H1 (cell line): ENCODE measurements around the gene UBE2E2. TPM values are rescaled to one million over a fixed set of nuclear protein-coding genes. Genes with fewer than 3 reads are reported as not detected.
A peak's percentile ranks its signal among the peaks of the same experiment; 100 is the strongest.

Experiments used
- CTCF ChIA-PET: fragments of 300-600 bp; sonication (Branson Sonifier 250); formaldehyde crosslinking; loops from one replicate; lab custom pipeline; 2021; ENCODE audit not compliant: partially characterized antibody; lab: Charles Lee
- POLR2A ChIA-PET: fragments of 300-600 bp; sonication (Branson Sonifier 250); formaldehyde crosslinking; loops from one replicate; lab custom pipeline; 2021; ENCODE audit warnings: inconsistent platforms; ENCODE audit not compliant: partially characterized antibody; lab: Charles Lee
- DNase-seq, 2 experiments: peaks; one replicate each; pipeline versions ENCODE4 v3.0.0 to v3.0.0-alpha.2; 2010 to 2022; ENCODE audit warnings: low spot score in 2 of 2, low read depth in 1 of 2, mixed read lengths in 1 of 2
- FAIRE-seq: peaks from 2 replicates; lab custom pipeline; 2011; peaks lifted over from hg19 to GRCh38; lab: Jason Lieb, UNC
- H2AFZ ChIP-seq: 2 replicates; pipeline ENCODE4 v1.8.1; 2012; ENCODE audit warnings: low read length, inconsistent platforms
- H2AK5ac ChIP-seq: 2 replicates; pipeline ENCODE4 v1.6.1; 2013; ENCODE audit warnings: low read depth, low read length
- H2BK120ac ChIP-seq: replicated peaks from 2 replicates; pipeline ENCODE3; 2013; ENCODE audit warnings: low read depth, low read length, inconsistent platforms
- H2BK12ac ChIP-seq: 2 replicates; pipeline ENCODE4 v1.6.1; 2013; ENCODE audit warnings: low read depth, low read length
- H2BK15ac ChIP-seq: 2 replicates; pipeline ENCODE4 v1.6.1; 2013; ENCODE audit warnings: low read length
- H2BK20ac ChIP-seq: 2 replicates; pipeline ENCODE4 v1.6.1; 2013; ENCODE audit warnings: low read length
- H2BK5ac ChIP-seq: 2 replicates; pipeline ENCODE4 v1.6.1; 2013; ENCODE audit warnings: low read depth, low read length
- H3K14ac ChIP-seq: 2 replicates; pipeline ENCODE4 v1.6.1; 2013; ENCODE audit warnings: inconsistent platforms; ENCODE audit not compliant: insufficient read length
- H3K18ac ChIP-seq: 2 replicates; pipeline ENCODE4 v1.6.1; 2013; ENCODE audit warnings: low read length; ENCODE audit errors: extremely low read depth
- H3K23ac ChIP-seq: 2 replicates; pipeline ENCODE4 v1.6.1; 2013; ENCODE audit warnings: inconsistent platforms; ENCODE audit not compliant: insufficient read length
- H3K23me2 ChIP-seq: 2 replicates; pipeline ENCODE4 v1.6.1; 2013; ENCODE audit warnings: low read depth, low read length
- H3K27ac ChIP-seq: 2 replicates; pipeline ENCODE4 v1.6.1; 2011; ENCODE audit warnings: low read depth, low read length, inconsistent platforms
- H3K27me3 ChIP-seq, 4 experiments: replicated peaks in 1 of 4; 1 replicate in 1 of 4; 2 replicates in 3 of 4; pipeline versions ENCODE4 v1.6.1 to v1.8.1; 2011 to 2013; ENCODE audit warnings: low read length in 3 of 4, mild to moderate bottlenecking in 3 of 4, inconsistent platforms in 2 of 4, mixed read lengths in 2 of 4, moderate library complexity in 1 of 4; ENCODE audit not compliant: control insufficient read depth in 3 of 4, insufficient read depth in 3 of 4; ENCODE audit errors: extremely low read depth in 1 of 4
- H3K36me3 ChIP-seq, 4 experiments: 2 replicates each; pipeline versions ENCODE4 v1.6.1 to v1.8.1; 2011 to 2013; ENCODE audit warnings: mild to moderate bottlenecking in 4 of 4, low read length in 3 of 4, moderate library complexity in 2 of 4, control low read depth in 1 of 4, inconsistent platforms in 1 of 4; ENCODE audit not compliant: insufficient read depth in 4 of 4, control insufficient read depth in 2 of 4
- H3K4ac ChIP-seq: replicated peaks from 2 replicates; pipeline ENCODE3; 2013; ENCODE audit warnings: low read length, low read depth, mixed read lengths, inconsistent platforms; ENCODE audit not compliant: insufficient read length
- H3K4me1 ChIP-seq, 4 experiments: replicated peaks in 1 of 4; 1 replicate in 1 of 4; 2 replicates in 3 of 4; pipeline versions ENCODE4 v1.6.1 to v1.8.1; 2011 to 2013; ENCODE audit warnings: low read length in 3 of 4, inconsistent platforms in 2 of 4, mixed read lengths in 1 of 4; ENCODE audit not compliant: insufficient read depth in 4 of 4, control insufficient read depth in 3 of 4
- H3K4me2 ChIP-seq, 2 experiments: 2 replicates each; pipeline versions ENCODE4 v1.6.1 to v1.8.1; 2011 to 2013; ENCODE audit warnings: low read depth in 2 of 2, low read length in 2 of 2, control low read depth in 1 of 2, inconsistent platforms in 1 of 2, mild to moderate bottlenecking in 1 of 2; ENCODE audit not compliant: insufficient read depth in 1 of 2
- H3K4me3 ChIP-seq, 4 experiments: fragments of 200-600, 300-600 bp in 1 of 4; sonication (generic), shearing (Covaris generic), sonication (Bioruptor Twin) in 1 of 4; 2 replicates each; pipeline versions ENCODE4 v1.5.1 to v1.8.1; 2011 to 2016; ENCODE audit warnings: low read length in 4 of 4, low read depth in 3 of 4, control low read depth in 2 of 4, inconsistent platforms in 2 of 4, mild to moderate bottlenecking in 2 of 4, mixed read lengths in 1 of 4, moderate library complexity in 1 of 4; ENCODE audit not compliant: insufficient read depth in 2 of 4; ENCODE audit errors: extremely low read depth in 1 of 4
- H3K56ac ChIP-seq: replicated peaks from 2 replicates; pipeline ENCODE3; 2013; ENCODE audit warnings: low read depth, mild to moderate bottlenecking, mixed read lengths, low read length, inconsistent platforms; ENCODE audit not compliant: insufficient read length
- H3K79me1 ChIP-seq: 2 replicates; pipeline ENCODE4 v1.6.1; 2013; ENCODE audit warnings: low read depth, low read length, control low read depth
- H3K79me2 ChIP-seq, 2 experiments: 2 replicates each; pipeline versions ENCODE4 v1.6.1 to v1.8.1; 2012 to 2013; ENCODE audit warnings: low read length in 2 of 2, mild to moderate bottlenecking in 2 of 2, inconsistent platforms in 1 of 2; ENCODE audit not compliant: insufficient read depth in 2 of 2, control insufficient read depth in 1 of 2
- H3K9ac ChIP-seq, 4 experiments: replicated peaks in 1 of 4; 1 replicate in 1 of 4; 2 replicates in 3 of 4; pipeline versions ENCODE4 v1.6.1 to v1.8.1; 2011 to 2013; ENCODE audit warnings: low read depth in 3 of 4, low read length in 3 of 4, control low read depth in 2 of 4, mild to moderate bottlenecking in 2 of 4, moderate library complexity in 2 of 4, inconsistent platforms in 1 of 4; ENCODE audit errors: extremely low read depth in 1 of 4
- H3K9me3 ChIP-seq, 2 experiments: 2 replicates each; pipeline versions ENCODE4 v1.6.1 to v1.8.1; 2012 to 2013; ENCODE audit warnings: mild to moderate bottlenecking in 2 of 2, moderate library complexity in 2 of 2, control low read depth in 1 of 2, inconsistent platforms in 1 of 2, low read depth in 1 of 2, low read length in 1 of 2, mixed read lengths in 1 of 2; ENCODE audit not compliant: insufficient read depth in 2 of 2
- H4K20me1 ChIP-seq, 2 experiments: replicated peaks in 1 of 2; 2 replicates each; pipeline versions ENCODE3 to v1.8.1; 2011 to 2013; ENCODE audit warnings: inconsistent platforms in 2 of 2, low read length in 2 of 2, mild to moderate bottlenecking in 1 of 2; ENCODE audit not compliant: insufficient read depth in 2 of 2, control insufficient read depth in 1 of 2
- H4K5ac ChIP-seq: 2 replicates; pipeline ENCODE4 v1.6.1; 2013; ENCODE audit warnings: low read length, low read depth, mixed read lengths, inconsistent platforms; ENCODE audit not compliant: insufficient read length
- H4K8ac ChIP-seq: 2 replicates; pipeline ENCODE4 v1.8.0; 2013; ENCODE audit warnings: mild to moderate bottlenecking, moderate library complexity, low read length, inconsistent platforms; ENCODE audit not compliant: insufficient read depth; ENCODE audit errors: extremely low read depth
- H4K91ac ChIP-seq: replicated peaks from 2 replicates; pipeline ENCODE3; 2013; ENCODE audit warnings: low read length, mixed read lengths, inconsistent platforms; ENCODE audit not compliant: insufficient read length
- ATF2 ChIP-seq: IDR thresholded peaks from 2 replicates; pipeline ENCODE4 v1.6.1; 2012; ENCODE audit warnings: low read length, inconsistent platforms
- KDM1A ChIP-seq: fragments of 200-600, 300-600 bp; sonication (generic); IDR thresholded peaks from 2 replicates; pipeline ENCODE4 v1.7.1; 2016; ENCODE audit warnings: mild to moderate bottlenecking, low read length, borderline replicate concordance
- SIRT6 ChIP-seq: IDR thresholded peaks from one replicate; pipeline ENCODE4 v1.7.1; 2012; ENCODE audit warnings: low read length, inconsistent platforms
- TAF7 ChIP-seq: optimal IDR thresholded peaks from 2 replicates; pipeline ENCODE3; 2011; ENCODE audit warnings: low read depth, mild to moderate bottlenecking, inconsistent platforms, low read length, moderate library complexity, borderline replicate concordance
- TEAD4 ChIP-seq: IDR thresholded peaks from 2 replicates; pipeline ENCODE4 v1.6.1; 2012; ENCODE audit warnings: low read depth, low read length, inconsistent platforms, mixed read lengths
- WGBS, 2 experiments: shearing (Covaris generic) in 1 of 2; methylation state at CpG; one replicate each; pipeline versions ENCODE4 v1.1.6 to v1.1.7; 2013 to 2015; ENCODE audit warnings: low lambda C conversion rate in 2 of 2, mixed read lengths in 2 of 2, inconsistent platforms in 1 of 2, low coverage in 1 of 2, missing lambda C conversion rate in 1 of 2; ENCODE audit not compliant: insufficient replicate concordance in 2 of 2, insufficient coverage in 1 of 2, insufficient read length in 1 of 2; ENCODE audit errors: extremely low coverage in 1 of 2, missing lambda C conversion rate in 1 of 2; 5-methylcytosine and 5-hydroxymethylcytosine counted together
- polyA plus RNA-seq, 7 experiments: library from polyadenylated mRNA; depleted of rRNA in 3 of 7; stranded (reverse) in 5 of 7; unstranded in 2 of 7; fragments of >200 nt in 5 of 7; fragments of 200-250 nt in 2 of 7; gene quantifications; 1 replicate in 5 of 7; 2 replicates in 1 of 7; 4 replicates in 1 of 7; pipeline versions ENCODE4 v1.2.1 to v1.2.3, GENCODE V29; 2011 to 2013; ENCODE audit warnings: missing spikeins in 2 of 7, mixed read lengths in 2 of 7
- total RNA-seq: library from RNA; stranded (reverse); fragmentation: NEBNext Ultra II Directional; extraction: Animal tissue kit (Norgen Biotek cat#: 25700); gene quantifications from 2 replicates; pipeline ENCODE4 v1.2.1, GENCODE V29; 2021

Gene UBE2E2
- total and polyA plus RNA-seq, 2 of the 8 experiments (the other 6 are each of a cell fraction or from before 2014, with no cell fraction given), result 57.6 to 70.6 TPM

GRCh38 chr3:23166276-23166675 is 36.9 kb upstream of the UBE2E2 start:
- no peaks in the 10 kb centered on the region for H3K36me3 ChIP-seq
- H3K4me1 ChIP-seq, result peaks cover 0 to 4% (median 0%) of the 10 kb centered on the region in 4 experiments; a peak in 3 of 7 replicates
- no peak overlapping the region for H2BK120ac ChIP-seq
- no peak overlapping the region for H2BK15ac ChIP-seq
- no peak overlapping the region for H3K27ac ChIP-seq
- 87% methylated on average over 3 of the region's 3 CpGs; no CpG with 5 or more reads in 1 of the 2 experiments for WGBS, 2 experiments
- no peak overlapping the region for H3K14ac ChIP-seq
- no peaks in the 10 kb centered on the region for H3K79me2 ChIP-seq
- TF ChIP-seq SIRT6 (no peak), TEAD4 (no peak), ATF2 (no peak), KDM1A (no peak), TAF7 (no peak)
- H2AFZ ChIP-seq, result peak overlapping the region; percentile 15; the same call in 1 of the 2 replicates
- no peak overlapping the region for H4K5ac ChIP-seq
- no peak overlapping the region for H3K18ac ChIP-seq
- H3K56ac ChIP-seq, result no peak overlapping the region
- H3K79me1 ChIP-seq, result no peaks in the 10 kb centered on the region
- H3K9me3 ChIP-seq, result no peaks in the 10 kb centered on the region
- no peak overlapping the region for H2BK5ac ChIP-seq
- H3K23me2 ChIP-seq, result no peaks in the 10 kb centered on the region; the same call in 1 of the 2 replicates
- no peak overlapping the region for H3K4me3 ChIP-seq
- DNase-seq (no peak), FAIRE-seq (no peak)
- no peak overlapping the region for H3K4ac ChIP-seq
- H2BK20ac ChIP-seq, result no peak overlapping the region
- ChIA-PET POLR2A (no interaction called here), CTCF (interaction anchor here (1.2 to 1.5 kb wide), 2 partner anchors 14 to 18 kb away, joined by 5 read pairs; no protein-coding TSS in a partner anchor)
- H4K91ac ChIP-seq, result no peak overlapping the region
- H2AK5ac ChIP-seq, result no peak overlapping the region
- H3K9ac ChIP-seq, result no peak overlapping the region
- no peaks in the 10 kb centered on the region for H3K27me3 ChIP-seq
- H3K23ac ChIP-seq, result no peak overlapping the region
- H4K8ac ChIP-seq, result no peak overlapping the region
- no peak overlapping the region for H3K4me2 ChIP-seq
- H4K20me1 ChIP-seq, result no peaks in the 10 kb centered on the region
- no peak overlapping the region for H2BK12ac ChIP-seq
